ENCODE data around the gene FKBP3.
"Not testable (repeated sequence)": the region's sequence is repeated elsewhere in the genome, so short reads cannot be mapped to it uniquely, and the experiment has no call there.

FKBP3 gene

DNA sequence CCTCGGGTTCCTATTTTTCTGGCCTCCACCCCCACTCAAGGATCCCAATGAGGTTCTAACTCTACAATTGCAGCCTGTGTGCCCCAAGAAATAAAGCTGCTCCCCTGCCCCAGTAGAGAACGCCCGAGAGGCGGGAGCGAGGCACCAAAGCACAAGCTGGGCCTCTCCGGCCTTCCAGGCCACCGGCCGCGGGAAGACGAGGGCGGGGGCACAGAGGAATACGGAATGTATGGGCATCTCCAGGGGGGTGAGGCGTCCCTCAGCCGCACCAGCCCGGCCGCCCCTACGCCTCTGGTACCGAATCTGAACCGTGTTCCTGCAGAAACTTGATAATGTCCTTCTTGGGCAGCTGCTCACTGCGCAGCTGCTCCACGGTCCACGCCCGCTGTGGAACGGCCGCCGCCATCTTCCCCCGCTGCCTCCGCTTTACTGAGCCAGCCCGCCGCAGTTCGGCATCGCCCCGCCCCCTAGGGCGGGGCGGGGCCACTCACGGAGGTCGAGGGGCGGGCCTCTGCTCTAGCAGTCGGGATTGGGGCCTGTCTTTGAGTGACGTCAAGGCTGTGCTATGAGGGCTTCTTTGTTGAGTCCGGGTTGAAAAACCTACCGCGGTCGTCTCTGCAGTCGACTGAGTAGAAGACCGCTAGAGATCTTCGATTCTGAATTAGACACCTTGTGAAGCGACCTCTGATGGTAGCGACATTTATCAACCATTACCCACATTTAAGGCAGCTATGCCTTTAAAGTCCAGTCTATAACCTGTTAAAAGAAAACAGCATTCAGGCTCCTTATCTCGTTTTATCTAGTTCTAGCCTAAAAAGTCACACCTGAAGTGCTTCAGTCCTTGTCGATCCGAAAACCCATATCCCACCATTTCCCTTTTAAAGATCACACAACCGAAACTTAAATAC is at the start of gene FKBP3:
Gene FKBP3 (minus strand): TSS at position 431 of the 908 bp plus-strand sequence. CDS start 25 bp downstream, at position 406.
- DNase-seq (ENCODE audit: low spot score) = peak; percentile 99

DNA sequence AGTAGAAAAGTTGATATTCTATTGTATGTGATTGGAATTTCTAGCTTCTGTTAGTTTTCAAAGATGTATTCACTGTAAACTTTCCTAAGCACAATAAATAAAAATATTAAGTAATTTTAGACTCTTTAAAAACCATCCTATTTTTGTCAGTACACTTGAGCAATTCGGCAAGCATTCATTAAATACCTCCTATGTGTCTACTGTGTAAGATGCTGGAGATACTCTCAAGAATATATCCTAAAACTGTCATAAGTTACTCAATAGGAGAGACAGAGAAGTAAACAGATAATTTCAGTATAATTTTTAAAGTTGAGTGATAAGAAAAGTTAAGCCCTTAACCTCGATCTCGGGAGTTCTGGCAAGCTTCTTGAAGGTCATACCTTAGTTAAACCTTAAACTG is 47.5 kb upstream of the FKBP3 start:
- no peak for DNase-seq (ENCODE audit: low spot score)

DNA sequence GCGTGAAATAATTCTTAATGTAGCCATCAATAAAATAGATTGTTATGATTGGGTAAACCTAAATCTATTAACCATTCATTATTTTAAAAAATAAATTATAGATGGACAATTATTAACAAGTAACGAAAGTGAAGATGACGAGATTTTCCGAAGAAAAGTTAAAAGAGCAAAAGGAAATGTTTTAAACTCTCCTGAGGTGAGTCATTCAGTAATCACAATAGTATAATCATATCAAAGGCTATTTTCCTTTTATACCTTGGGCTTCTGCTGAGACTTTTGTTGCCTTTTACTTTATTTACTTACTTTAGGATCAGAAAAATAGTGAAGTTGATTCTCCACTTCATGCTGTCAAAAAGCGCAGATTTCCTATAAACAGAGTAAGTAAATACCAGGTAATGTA is 47.0 kb upstream of the FKBP3 start:
- DNase-seq (ENCODE audit: low spot score) = no peak

DNA sequence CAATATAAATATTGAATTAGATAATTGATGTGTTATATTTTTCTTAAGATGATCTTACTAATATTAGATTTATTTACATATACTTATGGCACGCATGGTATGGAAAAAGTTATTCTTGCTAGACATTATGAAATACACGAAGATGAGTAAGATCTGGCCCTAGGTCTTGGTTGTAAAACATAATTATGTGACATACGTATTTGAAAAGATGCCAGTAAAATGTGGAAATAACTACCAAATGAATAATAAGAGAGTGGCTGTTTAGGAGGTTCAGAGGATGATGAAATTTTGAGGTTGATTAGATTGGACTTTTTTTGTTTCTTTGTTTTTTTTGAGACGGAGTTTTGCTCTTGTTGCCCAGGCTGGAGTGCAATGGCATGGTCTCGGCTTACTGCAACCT is 42.8 kb upstream of the FKBP3 start:
- no peak for DNase-seq (ENCODE audit: low spot score)

DNA sequence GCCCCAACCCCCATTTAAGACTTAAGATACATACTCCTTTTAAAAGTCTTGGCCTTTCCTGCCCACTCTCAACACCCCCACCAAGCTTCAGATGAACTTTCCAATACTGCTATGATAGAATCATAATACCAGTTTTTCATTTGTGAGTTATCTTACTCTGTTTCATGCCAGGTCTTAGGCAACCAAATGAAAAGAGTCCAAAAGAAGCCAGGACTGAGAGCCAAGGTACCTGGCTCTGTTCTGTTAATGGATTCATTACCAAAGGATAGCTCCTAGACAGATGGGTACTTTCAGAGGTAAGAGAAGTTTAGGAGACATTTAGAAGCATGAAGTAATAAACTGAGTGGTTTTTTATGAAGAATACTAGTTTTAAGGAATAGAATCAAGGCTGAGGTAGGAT is 35.6 kb upstream of the FKBP3 start:
- DNase-seq (ENCODE audit: low spot score) = no peak

DNA sequence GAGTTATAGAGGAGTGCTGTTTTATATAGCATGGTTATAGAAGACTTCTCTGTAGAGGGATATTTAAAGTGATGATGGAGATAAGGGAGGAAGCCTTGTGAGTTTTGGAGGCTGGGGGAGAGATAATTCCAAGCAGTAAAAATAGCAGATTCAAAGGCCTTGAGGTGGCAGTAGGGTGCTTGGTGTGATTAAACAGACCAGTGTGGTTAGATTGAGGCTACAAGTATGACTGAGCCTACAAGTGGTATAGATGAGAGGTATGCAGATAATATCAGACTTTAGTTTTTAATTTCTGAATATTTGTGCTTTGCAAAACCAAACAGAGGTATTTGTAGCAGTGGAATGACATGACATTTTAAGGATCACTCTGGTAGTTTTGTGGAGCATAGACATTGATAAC is 21.8 kb upstream of the FKBP3 start:
- no peak for DNase-seq (ENCODE audit: low spot score)

DNA sequence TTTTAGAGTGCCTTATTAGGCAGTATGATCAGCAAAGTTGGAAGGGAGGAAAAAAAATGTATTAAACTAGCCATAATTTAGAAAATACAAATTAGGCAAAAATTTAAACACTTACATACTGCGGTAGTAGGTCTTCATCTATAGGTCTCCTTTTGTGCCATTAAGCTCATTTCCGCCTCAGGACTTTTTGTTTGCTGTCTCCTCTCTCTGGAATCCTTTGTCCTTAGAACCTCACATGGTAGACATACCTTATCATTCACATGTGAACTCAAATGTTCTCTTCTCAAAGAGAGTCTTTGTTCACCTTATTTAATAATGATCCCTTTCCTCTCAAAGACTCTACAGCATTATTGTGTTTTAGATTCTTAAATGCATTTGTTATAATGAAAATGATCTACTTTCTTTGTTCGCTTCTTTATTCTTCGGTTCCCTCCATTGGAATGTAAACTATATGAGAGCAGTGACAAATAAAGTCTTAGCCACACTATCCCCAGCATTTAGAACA is 16.2 kb upstream of the FKBP3 start:
- no peak for DNase-seq (ENCODE audit: low spot score)

DNA sequence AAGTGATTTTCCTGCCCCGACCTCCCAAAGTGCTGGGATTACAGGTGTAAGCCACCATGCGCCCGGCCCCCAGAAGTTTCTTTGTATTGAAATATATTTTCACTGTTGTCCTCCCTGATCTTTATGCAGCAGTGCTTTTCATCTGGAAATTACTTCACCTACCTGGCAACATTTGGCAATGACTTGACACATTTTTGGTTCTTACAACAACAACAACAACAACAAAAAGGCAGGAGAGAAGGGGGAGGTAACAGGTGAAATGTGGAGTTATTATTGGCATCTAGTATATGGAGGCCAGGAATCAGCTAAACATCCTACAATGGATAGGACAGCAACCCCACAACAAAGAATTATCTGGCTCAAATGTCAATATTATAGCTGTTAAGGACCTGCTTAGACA is 15.3 kb upstream of the FKBP3 start:
- no peak for DNase-seq (ENCODE audit: low spot score)

DNA sequence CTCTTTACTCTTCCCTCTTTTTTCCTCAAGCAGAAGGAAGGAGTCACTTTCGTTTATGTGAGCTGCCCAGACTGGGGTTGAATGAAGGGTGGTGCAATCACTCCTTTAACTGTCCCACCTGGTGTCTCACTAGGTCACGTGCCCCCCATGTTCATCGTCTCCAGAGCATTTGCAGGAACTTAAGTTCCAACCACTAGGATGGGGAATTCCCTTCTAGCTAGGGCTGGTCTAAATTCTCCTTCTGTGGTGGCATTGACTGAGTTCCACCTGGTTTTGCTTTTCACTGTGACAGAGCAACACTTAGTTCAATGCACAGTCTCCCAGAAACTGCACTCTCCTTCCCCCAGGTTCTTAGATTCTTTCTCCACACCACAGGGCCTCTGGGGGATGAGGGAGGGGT is 10.9 kb upstream of the FKBP3 start:
- DNase-seq (ENCODE audit: low spot score) = no peak

DNA sequence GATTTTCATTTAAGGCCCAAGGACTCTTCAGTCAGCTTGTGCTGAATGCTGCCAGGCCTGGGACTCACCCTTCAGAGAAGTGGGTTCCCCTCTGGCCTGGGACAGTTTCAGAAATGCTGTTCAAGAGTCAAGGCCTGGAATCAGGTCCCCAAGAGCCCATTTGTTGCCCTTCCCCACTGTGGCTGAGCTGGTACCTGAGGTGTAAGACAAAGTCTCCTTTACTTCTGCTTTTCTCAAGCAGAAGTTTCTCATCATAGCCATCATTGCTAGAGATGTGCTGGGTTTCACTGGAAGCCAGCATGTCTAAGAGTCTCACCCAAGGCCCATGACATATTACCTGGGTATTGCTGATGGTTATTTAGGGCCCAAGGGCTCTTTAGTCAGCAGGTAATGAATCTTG is 10.4 kb upstream of the FKBP3 start:
- no peak for DNase-seq (ENCODE audit: low spot score)

DNA sequence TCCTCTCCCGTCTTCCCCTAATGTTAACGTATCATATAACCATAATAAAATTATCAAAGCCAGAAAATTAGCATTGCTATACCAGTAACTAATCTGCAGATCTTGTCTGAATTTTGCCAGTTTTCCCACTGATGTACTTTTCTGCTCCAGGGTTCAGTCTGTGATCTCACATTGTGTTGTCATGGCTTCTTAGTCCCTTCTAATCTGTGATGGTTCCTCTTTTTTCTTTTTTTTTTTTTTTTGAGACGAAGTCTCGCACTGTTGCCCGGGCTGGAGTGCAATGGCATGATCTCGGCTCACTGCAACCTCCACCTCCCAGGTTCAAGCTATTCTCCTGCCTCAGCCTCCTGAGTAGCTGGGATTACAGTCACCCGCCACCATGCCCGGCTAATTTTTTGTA is 7.8 kb upstream of the FKBP3 start:
- DNase-seq (ENCODE audit: low spot score) = not testable (repeated sequence)

DNA sequence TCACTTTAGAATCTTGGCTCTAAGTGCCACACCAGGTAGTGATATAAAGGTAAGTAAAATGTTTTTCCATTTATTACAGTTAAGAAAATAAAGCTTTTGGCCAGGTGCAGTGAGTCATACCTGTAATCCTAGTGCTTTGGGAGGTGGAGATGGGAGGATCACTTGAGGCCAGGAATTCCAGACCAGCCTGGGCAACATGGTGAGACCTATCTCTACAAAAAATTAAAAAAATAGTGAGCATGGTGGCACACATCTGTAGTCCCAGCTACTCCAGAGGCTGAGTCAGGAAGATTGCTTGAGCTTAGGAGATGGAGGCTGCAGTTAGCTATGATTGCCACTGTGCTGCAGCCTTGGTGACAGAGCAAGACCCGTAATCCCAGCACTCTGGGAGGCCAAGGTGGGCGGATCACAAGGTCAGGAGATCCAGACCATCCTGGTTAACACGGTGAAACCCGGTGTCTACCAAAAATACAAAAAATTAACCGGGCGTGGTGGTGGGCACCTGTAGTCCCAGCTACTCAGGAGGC is 6.4 kb upstream of the FKBP3 start:
- no peak for DNase-seq (ENCODE audit: low spot score)

DNA sequence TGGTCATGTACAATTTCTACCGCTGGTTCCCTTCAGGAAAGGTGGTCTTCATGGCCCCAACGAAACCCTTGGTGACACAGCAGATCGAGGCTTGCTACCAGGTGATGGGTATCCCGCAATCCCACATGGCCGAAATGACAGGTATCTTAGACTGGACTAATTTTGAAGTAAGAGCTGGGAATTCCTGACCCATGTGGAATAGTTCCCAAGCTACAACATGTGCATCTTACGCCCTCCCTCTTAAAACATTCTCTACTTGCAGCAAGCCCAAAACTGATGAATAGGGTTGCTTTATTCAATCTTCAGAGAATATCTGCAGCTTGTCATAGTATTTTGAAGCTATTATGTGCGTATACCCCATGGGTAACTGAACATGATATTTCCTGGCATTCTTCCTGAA is 2.1 kb upstream of the FKBP3 start:
- DNase-seq (ENCODE audit: low spot score) = no peak

DNA sequence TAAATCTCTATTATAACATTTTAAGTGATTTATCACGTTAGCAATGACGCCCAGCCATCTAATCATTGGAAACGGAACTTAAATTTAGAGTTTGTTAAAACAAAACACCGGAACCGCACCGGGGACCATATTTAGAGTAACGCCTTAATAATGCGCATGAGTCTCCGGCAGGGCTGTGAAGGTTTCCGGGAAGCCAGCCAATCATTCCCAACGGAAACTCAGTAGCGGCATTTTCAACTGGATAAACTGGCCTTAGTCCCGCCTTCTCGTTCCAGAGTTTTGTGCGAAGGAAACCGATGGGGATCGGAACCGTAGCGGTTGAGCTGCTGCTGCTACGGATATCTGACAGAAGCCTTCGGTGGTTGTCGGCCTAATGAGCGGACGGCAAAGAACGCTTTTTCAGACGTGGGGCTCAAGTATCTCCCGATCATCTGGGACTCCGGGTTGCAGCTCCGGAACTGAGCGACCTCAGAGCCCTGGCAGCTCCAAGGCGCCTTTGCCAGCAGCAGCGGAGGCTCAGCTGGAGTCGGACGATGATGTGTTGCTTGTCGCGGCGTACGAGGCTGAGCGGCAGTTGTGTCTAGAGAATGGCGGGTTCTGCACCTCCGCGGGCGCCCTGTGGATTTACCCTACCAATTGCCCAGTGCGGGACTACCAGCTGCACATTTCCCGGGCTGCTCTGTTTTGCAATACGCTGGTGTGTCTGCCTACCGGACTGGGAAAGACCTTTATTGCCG is 1.5 kb upstream of the FKBP3 start, which contains the start of gene FANCM:
Gene FANCM (plus strand): TSS at position 272 of the 737 bp plus-strand sequence. CDS start 102 bp downstream, at position 374.
- peak; percentile 96 for DNase-seq (ENCODE audit: low spot score)

DNA sequence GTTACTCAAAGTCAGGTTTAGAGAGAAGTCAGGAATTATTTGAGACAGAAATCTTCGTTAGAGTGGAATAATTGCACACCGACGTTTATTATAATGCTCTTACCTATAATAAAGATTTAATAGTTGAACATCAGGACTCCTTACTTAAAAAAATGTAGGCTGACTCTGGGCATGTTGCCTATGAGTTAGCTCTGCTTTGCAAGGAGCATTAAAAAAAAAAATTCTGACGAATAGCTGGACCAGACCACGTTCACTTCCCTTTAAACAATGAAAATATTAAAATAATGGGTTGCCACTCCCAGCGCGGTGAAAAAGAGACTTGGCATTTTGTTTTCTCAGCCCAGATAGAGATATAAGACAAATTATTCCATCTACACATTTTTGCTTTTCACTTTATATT is 875 bp upstream of the FKBP3 start:
- no peak for DNase-seq (ENCODE audit: low spot score)

DNA sequence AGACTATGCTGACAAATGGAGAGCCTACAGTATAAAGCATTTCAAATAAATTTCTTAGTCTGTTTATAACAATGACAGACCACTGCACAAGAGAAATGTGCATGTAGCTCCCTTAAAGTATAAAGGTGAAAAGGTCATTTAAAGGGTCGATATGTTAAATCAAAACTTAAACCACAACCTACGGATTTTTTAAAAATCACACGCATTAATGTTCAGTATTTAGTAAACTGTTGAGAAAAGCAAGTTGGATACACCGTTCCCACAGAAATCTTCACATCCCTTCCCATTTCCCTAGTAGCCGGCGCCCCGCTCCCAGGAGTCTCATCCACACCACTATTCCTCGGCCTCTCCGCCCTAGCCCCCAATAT is 614 bp downstream of the FKBP3 start:
- DNase-seq (ENCODE audit: low spot score) = no peak

DNA sequence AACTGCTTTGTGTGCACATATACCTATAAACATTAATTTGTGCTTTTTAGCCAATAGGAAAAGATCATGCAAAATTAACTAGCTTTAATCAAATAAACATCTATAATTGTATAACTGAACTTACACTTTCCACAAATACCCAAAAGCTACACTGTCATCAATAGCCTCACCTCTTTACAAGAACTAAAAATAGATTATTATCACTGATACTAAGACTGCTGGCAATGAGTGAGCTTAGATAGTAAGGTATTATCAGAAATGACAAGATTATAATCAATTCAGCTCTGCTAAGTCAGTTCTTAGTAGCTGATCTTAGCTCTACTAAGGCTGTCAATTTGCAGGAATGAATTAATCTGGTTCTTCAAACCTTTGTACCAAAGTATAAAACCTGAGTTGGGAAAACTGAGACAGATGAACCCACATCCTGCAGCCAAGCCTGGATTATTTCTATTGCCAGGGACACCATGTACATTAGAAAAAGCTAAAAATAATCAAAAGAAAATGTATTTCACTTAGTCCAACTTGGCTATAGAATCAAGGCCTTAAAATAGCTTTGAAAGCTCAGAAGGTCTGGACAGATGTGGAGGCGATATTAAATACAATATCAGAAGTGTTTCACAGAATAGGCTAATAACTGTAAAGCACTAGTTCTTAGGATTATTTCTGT is 5.2 kb downstream of the FKBP3 start:
- no peak for DNase-seq (ENCODE audit: low spot score)

DNA sequence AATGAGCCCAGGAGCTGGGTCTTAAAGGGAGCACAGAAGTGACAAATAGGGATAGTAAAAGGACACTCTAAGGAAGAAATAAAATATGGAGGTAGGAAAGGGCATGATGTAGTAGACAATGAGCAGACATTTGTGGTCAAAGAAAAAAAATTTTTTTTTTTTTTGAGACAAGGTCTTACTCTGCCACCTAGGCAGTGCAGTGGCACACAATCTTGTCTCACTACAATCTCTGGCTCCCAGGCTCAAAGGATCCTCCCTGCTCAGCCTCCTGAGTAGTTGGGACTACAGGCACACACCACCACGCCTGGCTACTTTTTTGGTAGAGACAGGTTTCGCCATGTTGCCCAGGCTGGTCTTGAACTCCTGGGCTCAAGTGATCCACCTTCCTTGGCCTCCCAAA is 8.5 kb downstream of the FKBP3 start:
- no peak for DNase-seq (ENCODE audit: low spot score)

DNA sequence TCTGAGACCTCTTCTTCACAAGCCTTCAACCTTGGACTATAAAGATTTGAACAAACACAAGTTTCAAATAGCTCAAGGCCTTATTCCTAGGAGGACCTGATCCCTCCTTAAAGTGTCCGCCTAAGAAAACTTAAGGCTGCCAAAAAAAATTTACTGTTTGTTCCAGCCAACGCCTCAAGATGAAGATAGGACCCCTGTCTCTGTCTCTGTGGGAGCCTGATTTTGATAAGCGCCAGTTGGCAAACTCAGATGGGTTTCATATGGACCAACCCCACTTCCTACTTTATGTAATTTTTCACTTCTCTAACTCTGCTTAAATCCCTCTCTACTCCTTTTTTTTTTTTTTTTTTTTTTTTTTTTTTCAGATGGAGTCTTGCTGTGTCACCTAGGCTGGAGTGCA is 11.0 kb downstream of the FKBP3 start:
- no peak for DNase-seq (ENCODE audit: low spot score)

DNA sequence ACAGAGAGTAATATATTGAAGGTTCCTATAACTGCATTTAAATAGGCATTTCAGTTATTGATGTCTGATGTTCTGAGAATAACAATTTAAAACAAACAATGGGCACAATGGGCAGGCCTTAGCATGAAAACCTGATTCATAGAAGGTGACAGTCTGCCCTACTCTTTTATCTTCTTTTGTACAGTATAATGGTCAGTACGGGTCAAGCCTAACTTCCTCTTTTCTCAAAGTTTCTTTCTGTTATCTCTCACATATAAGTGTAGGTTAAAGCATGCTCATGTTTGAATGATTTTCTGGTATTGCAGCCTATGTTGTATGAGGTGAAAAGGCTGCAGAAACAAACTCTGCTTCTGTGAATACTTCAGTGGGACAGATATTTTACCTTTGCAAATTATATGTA is 14.2 kb downstream of the FKBP3 start:
- no peak for DNase-seq (ENCODE audit: low spot score)

DNA sequence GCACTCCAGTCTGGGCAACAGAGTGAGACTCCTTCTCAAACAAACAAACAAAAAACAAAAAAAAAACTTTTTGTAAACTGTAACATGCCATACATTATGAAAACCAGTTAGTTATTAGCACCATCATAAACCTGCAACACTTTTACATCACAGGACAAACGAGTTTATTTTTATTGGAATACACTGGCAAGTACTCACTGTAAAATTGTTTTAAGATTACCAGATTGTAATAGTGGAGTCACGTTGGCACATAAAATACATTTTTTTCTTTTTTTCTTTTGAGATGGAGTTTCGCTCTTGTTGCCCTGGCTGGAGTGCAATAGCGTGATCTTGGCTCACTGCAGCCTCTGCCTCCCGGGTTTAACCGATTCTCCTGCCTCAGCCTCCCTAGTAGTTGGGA is 15.7 kb downstream of the FKBP3 start:
- no peak for DNase-seq (ENCODE audit: low spot score)

DNA sequence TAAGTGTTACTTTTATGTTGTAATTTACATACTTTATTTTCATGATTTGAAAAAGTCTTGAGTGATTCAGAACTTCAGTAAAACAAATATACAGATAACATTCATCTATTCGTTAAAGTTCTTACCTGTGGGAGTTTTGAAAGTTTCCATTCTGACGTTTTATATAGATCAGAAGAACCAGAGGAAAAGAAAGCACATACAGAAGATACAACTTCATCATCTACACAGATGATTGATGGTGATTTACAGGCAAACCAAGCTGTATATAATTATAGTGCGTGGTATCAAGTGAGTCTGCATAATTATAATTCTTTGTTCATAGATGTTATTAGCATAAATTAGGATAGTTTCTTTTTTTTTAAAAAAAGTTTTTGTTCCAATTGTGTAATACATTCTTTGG is 20.0 kb downstream of the FKBP3 start:
- DNase-seq (ENCODE audit: low spot score) = no peak
